Measurements from ENCODE around the gene FZD4.
"Not testable (repeated sequence)": the region's sequence is repeated elsewhere in the genome, so short reads cannot be mapped to it uniquely, and the experiment has no call there.

FZD4 gene

GRCh38 chr11:86969258-86969657, 14.1 kb upstream of the FZD4 start:
- Histone ChIP-seq H3K27me3 (replicated peaks; ENCODE audit: control insufficient read depth, insufficient read depth, low read length) (no peaks in the 10 kb centered on the region; the same call in 1 of the 2 replicates), H3K4me3 (replicated peaks; ENCODE audit: low read depth, low read length) (no peak overlapping the region), H3K36me3 (ENCODE audit: control insufficient read depth, insufficient read depth, low read length) (no peaks in the 10 kb centered on the region)
- DNase-seq (ENCODE audit: extremely low read depth, insufficient read length), result no peak
- no peak for TF ChIP-seq CTCF (IDR thresholded peaks at IDR 0.05; ENCODE audit: insufficient read depth, low read length, poor library complexity, severe bottlenecking)

- DNase-seq (ENCODE audit: extremely low read depth, insufficient read length); H3K36me3 ChIP-seq (ENCODE audit: control insufficient read depth, insufficient read depth, low read length); H3K4me3 ChIP-seq (replicated peaks; ENCODE audit: low read depth, low read length); H3K27me3 ChIP-seq (replicated peaks; ENCODE audit: control insufficient read depth, insufficient read depth, low read length): not testable (repeated sequence)
These were observed 12.4 kb upstream of the FZD4 start for GRCh38 chr11:86967601-86968000.

DNA sequence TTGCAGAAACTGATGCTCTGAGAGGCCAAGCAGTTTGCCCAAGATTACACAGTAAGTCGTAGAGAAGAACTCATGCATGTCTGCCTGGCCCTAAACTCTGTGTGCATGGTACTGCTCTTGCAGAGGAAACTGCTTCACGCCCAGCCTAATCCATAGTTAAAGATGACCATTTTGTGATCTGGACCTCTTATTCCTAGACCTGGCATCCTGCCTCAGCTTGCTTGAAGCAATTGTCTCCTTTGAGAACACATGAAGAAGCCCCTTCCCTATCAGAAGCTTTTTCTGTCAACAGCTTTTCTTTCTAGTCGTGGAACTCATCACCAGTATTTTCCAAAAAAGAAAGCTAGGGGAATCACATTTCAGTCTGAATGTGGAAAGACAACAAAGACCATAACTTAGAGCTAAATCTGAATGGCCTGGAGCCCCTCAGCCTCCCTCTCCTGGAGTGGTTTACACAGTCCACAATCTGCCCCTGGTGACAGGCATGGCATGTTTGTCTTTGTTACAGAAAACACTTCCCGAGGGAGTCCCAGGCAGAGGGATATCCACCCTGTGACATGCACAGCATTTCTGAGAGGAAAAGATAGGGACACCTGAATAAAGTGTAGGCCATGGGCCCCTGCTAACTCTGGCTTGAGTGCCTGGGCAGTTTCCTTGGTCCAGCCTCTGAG, 2.9 kb upstream of the FZD4 start:
- TF ChIP-seq CTCF (IDR thresholded peaks at IDR 0.05; ENCODE audit: insufficient read depth, low read length, poor library complexity, severe bottlenecking), result no peak
- H3K4me3 ChIP-seq (replicated peaks; ENCODE audit: low read depth, low read length), result no peak overlapping the region
- no peaks in the 10 kb centered on the region for H3K36me3 ChIP-seq (ENCODE audit: control insufficient read depth, insufficient read depth, low read length)
- no peak for DNase-seq (ENCODE audit: extremely low read depth, insufficient read length)
- H3K27me3 ChIP-seq (replicated peaks; ENCODE audit: control insufficient read depth, insufficient read depth, low read length), result no peaks in the 10 kb centered on the region; the same call in 1 of the 2 replicates

DNA sequence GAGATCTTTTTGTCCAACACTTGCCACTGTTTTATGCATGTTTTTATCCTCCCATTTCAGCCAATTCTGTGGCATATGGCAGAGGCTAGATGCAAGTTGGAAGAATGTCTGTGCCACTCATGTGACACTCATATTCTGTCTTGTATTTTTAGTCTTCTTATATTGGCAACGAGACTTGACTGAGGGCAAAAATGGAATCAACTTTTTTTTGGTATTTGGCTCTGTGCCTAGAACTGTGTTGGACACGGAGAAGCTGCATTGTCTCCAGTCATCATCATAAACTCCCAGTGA, 1.7 kb upstream of the FZD4 start:
- no peaks in the 10 kb centered on the region for H3K36me3 ChIP-seq (ENCODE audit: control insufficient read depth, insufficient read depth, low read length)
- no peak for TF ChIP-seq CTCF (IDR thresholded peaks at IDR 0.05; ENCODE audit: insufficient read depth, low read length, poor library complexity, severe bottlenecking)
- DNase-seq (ENCODE audit: extremely low read depth, insufficient read length), result no peak
- H3K4me3 ChIP-seq (replicated peaks; ENCODE audit: low read depth, low read length), result no peak overlapping the region
- no peaks in the 10 kb centered on the region; the same call in none of the 2 replicates for H3K27me3 ChIP-seq (replicated peaks; ENCODE audit: control insufficient read depth, insufficient read depth, low read length)

GRCh38 chr11:86955111-86955360, 159 bp downstream of the FZD4 start:
- TF ChIP-seq CTCF (IDR thresholded peaks at IDR 0.05; ENCODE audit: insufficient read depth, low read length, poor library complexity, severe bottlenecking), result no peak
- Histone ChIP-seq H3K27me3 (replicated peaks; ENCODE audit: control insufficient read depth, insufficient read depth, low read length) (no peaks in the 10 kb centered on the region; the same call in none of the 2 replicates), H3K36me3 (ENCODE audit: control insufficient read depth, insufficient read depth, low read length) (no peaks in the 10 kb centered on the region), H3K4me3 (replicated peaks; ENCODE audit: low read depth, low read length) (peak overlapping the region; percentile 52)
- DNase-seq (ENCODE audit: extremely low read depth, insufficient read length), result no peak

DNA sequence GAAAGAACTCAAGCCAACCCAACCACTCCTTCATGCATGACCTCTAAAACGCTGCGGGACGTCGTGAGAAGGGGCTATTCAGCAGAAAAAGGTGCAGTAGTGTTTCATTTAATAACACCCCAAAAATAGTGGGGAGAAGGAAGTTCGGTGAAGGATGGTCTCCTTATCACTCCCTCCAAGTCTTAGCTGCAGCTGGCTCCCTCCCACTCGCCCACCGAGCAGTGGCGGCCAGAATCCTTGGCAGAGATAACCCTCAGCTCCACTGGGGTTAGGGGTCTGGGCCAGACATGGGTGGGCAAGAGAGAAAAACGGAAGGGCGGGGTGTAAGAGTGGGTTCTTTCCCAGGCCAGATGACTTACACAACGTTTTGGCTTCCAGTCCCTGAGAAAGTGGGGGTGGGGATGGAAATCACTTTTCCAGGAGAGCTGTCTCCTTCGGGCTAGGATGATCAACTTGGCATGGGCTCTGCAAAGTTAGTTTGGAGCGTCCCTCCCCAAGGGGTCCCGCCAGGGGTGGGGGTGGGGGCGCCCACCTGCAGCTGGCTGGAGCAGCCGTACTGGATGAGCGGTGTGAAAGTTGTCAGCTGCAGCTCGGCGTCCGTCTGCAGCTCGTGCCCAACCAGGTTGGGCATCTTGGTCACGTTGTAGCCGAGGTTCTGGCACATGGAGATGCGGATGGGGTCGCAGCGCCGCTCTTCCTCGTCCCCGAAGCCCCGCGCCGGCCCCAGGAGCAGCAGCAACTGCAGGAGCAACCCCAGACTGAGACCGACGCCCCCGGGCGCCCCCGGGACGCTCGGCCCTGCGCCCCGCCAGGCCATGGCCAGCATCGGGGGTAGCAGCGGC, 705 bp downstream of the FZD4 start:
- Histone ChIP-seq H3K4me3 (replicated peaks; ENCODE audit: low read depth, low read length) (peak overlapping the region; percentile 52), H3K27me3 (replicated peaks; ENCODE audit: control insufficient read depth, insufficient read depth, low read length) (no peaks in the 10 kb centered on the region; the same call in none of the 2 replicates), H3K36me3 (ENCODE audit: control insufficient read depth, insufficient read depth, low read length) (no peaks in the 10 kb centered on the region)
- no peak for TF ChIP-seq CTCF (IDR thresholded peaks at IDR 0.05; ENCODE audit: insufficient read depth, low read length, poor library complexity, severe bottlenecking)
- DNase-seq (ENCODE audit: extremely low read depth, insufficient read length), result peak; percentile 7

Data from GM06990 (cell line).